Activated CD4-positive, alpha-beta T cell treated with anti-CD3 and anti-CD28 coated beads, Interleukin-2, amount 50 U/mL, for 16 hours (primary cell): Measurements from ENCODE around the gene TUBB.

Experiments
- DNase-seq: peaks from one replicate; pipeline ENCODE4 v3.0.0-alpha.2; 2020

Gene TUBB

GRCh38 chr6:30719791-30720737 is at the start of gene TUBB:
Gene TUBB (plus strand): TSS chr6:30720352. CDS start chr6:30720507, 155 bp downstream.
- DNase-seq = peak; percentile 98

DNA sequence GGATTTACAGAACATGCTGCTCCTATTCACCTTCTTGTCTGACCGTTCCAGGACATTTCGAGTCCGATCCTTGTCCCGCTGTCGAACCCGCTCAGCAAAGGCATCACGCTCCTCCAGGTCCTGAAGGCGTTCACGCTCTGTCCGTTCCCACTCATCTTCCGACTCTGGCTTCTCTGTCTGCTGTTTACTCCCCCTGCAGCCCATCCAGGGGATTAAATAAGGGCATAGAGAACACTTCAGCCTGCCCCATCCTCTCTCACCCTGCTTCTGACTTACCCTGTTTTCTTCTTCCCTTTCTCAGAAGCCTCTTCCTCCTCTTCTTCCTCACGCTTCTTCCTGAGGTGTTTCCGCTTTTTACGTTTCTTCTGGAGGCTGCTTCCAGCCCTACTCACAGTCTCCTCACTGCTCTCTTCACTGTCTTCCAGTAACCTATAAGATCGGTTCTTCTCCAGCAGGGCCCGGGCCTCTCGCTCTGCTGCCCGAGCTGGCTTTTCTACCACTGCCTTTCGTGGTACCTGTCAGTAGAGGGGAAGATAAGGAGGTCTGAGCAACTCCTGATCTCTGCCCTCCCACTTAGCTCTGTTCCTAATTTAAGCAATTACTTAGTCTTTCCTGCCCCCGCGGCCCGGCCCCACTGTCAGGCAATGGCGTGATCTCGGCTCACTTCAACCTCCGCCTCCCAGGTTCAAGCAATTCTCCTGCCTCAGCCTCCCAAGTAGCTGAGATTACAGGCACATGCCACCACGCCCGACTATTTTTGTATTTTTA is 49.2 kb upstream of the TUBB start:
- DNase-seq = no peak

DNA sequence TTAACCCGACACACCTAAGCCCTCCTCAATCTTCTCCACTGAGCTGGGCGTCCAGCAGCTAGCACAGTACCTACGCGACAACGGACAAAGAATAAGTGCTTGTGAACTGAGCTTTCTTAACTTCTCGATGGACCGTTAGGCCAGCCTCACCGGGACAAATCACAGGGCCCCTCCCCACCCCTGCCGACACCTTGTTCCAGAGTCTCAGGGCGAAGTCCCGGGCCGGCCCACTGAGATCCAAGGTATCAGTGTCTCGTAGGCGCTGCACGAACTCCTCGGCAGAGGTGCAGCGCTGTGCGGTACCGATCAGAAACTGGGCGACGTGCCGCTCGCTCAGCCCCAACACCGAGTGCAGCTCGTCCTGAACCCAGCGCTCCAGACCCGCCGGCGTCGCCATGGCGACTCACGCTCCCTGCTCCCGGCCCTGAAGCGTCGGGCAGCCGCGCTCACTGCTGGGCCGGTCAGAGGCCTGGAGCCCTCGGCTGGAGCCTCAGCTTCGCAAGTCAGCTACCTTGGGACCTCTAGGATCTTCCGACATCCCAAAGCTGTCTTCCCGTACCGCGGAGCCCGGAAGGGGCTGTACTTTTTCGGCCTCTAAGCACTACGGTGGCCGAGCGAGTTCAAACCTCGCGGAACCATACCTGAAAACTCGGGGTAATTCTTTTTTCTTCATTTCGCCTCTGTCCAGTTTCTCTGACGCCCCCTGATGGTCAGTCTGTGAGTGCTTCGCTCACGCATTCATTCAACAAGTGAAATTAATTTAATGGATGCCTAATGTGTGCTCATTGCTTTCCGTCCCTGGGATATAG is 47.5 kb upstream of the TUBB start, which contains the start of gene DHX16:
Gene DHX16 (minus strand): TSS at position 562 of the 809 bp plus-strand sequence. CDS start 165 bp downstream, at position 397.
- DNase-seq = peak; percentile 96

DNA sequence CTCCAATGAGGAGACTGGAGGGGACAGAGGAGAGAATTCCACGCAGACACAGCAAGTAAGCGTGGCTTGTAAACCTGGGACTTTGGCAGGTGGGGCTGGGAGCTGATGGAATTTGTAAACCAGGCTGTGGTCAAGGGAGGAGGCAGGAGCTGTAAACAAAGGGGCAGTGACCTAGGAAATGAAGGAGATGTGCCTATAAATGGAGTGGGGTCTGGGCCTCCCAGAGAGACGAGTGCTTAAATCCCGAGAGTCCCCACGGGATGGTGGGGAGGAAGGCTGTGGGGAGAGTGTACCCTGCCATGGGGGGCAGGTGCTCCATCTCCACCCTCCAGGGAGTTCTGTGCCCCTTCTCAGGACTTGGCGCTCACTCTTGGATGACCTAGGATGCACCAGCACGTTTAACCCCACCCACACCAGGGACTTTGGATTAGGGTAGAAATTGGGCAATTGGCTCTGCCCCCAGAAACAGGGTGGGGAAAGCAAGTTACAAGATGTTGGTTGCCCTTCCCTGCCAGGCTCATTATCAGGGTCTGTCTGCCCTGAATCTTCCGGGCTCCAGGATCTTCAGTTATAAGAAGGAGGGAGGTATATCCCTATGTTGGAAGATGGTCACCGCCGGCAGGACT is 43.4 kb upstream of the TUBB start:
- DNase-seq = no peak

GRCh38 chr6:30678964-30679726 is 41.0 kb upstream of the TUBB start:
- peak; percentile 94 for DNase-seq

DNA sequence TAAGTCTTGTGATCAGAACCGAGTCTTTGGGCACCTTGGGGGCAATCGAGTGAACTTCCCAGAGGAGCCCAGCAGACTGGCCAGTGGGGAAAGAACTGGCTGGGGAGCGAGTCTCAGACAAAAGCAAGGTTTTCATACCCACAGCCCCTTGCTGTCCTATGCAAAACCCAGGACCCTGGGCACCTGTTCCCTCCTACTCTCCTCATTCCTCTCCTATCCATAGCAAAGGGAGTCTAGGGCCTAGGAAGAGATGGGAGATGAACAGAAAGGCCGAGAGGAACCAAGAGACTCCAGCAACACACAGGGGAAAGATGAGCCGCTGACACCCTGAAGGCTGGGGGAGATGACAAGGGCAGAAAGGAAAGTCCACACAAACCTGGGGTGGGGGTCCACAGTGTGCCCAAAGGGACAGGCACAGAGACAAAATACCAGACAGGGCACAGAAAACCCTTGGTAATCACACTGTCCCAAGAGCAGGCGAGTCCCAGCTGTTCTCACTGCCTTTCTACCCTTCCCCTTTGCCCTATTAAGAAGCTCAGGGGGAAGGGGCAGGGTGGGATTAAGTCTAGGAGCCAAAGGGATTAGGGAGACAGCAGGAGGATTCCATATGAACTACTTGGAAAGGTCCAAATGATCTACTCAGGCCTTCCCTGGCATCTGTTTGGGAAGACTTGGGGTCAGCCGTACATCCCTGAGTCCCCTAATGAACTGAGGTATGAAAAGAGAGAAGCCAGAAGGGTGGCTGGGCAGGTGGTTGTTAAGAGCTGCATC is 40.2 kb upstream of the TUBB start:
- no peak for DNase-seq

DNA sequence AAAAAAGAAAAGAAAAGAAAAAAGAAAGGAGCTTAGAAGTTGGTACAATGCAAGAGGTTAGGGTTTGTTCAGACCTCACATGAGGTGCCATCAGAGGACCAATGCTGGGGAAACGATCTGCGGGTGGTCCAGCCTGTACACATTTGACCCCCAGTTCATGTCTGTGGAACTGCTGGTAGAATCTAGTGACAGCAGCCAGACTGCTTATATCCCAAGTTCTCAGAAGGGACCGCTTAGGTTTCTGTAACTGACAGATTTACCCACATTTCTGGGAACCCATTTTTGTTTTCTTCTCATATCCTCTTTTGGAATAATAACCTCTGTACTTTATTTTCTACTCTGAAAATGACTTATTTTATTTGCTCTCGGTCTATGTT is 38.4 kb upstream of the TUBB start:
- no peak for DNase-seq

- peak; percentile 95 for DNase-seq
Observed at GRCh38 chr6:30682143-30683117, 37.7 kb upstream of the TUBB start.

GRCh38 chr6:30683183-30683979 is 36.8 kb upstream of the TUBB start:
- DNase-seq = no peak

- DNase-seq = no peak
Observed at GRCh38 chr6:30683980-30684338, 36.2 kb upstream of the TUBB start.

DNA sequence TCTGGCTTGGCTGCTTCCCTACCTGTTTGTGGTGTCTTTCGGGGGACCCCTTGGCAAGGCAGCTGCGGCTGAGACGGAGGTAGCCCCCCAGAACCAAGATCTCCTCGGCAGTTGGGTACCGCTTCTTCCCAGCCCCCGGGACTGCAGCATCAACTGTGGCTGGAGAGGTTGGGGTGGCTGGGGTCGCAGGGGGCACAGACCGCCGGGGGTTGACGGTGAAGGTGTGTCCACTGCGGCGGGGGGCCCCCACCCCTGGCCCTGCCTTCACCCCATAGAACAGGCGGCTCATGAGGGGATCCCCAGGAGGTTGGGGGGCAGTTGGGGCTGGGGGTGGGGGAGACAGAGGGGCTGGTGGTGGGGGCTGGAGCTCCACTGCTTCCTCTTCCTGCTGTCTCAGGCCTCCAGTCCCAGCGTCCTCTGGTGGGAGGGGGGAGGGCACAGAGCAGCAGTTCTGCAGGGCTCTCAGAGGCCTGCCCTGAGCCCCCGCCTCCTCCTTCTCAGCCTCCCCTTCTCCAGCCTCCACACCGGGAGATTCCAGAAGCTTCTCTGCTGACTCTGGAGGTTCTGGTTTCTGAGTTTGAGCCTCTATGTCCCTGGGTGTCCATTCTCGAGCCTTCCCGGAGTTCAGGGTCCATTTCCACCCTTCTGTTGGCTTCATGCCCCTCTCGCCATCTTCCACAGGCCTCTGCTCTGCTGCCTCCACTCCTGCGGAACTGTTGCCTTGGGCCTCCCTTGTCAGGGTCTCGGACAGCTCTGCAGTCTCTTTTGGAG is 35.6 kb upstream of the TUBB start:
- peak; percentile 75 for DNase-seq

- peak; percentile 41 for DNase-seq
Observed at GRCh38 chr6:30685157-30686008, 34.8 kb upstream of the TUBB start.

DNA sequence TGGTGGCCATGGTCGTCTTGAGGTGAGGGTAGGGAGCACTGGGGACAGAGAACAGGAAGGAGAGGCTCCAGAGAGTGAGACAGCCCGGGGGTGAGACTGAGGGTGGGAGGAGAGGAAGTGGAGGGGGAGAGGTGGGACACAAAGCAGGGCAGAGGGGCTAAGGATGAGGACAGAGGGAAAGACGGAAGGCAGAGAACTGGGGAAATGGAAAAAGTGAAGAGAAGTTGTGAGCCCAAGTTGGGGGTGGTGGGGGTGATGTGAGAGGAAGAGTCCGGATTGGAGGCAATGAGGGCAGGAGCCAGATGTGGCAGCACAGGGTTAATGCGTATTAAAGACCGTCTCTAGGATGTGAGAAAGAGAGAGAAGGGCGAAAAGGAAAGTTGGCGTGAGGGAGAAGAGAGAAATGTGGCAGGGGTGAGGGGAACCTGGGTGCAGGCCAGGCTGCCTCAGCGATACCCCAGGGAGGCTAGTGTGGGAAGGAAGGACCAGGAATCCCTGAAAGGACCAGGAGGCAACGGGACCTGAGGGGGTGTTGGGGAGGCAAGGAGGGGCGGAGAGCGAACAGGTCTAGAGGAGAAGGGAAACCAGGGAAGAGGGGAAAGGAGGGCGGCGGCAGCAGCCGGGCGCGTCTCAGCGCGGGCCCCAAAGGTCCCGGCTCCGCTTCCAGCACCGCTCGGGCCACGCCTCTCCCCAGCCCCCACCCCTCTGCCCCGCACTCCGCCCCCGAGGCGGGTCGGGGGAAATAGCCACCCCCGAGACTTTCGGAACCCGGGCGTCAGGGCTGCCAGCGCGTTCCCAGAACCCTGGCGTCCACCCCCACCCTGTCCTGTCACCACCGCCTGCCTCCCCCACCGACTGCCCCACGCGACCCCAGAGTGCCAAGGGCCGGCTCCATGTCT is 33.9 kb upstream of the TUBB start, which contains the start of gene PPP1R18:
Gene PPP1R18 (minus strand): TSS at position 637 of the 899 bp plus-strand sequence. CDS start 627 bp downstream, at position 10.
- DNase-seq = peak; percentile 78

DNA sequence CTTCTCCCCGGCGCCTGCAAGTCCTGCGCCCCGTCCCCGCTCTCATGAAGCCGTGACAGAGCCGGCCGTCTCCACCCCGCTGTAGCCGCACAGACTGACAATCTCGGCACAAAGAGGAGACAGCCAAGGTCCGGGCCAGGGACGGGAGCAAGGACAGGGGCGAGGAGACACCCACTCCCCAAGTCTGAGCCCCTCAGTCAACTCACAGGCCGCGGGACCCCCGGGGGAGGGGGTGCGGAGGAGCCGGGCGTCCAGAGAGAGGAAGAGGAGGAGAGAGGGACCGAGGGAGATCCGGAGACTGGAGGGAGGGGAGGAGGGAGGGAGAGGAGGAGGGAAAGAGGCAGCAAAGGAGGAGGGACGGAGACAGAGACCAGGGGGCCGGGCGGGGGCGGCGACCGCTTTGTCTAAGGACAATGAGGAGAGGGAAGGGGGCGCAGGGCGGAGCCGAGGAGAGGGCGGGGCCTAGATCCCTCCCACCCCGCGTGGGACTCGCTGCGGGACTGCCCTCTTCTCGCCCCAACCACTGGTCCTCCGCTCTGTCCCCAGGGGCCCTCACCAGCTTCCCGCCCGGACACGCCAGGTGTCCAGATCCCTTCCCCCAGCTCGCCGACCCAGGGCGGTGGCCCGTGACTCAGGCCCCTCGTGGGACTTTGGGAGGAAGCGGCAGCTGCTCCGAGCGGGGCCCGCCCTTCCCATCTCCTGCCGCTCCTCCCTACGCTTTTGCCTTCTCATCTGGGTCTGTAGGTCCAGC is 33.1 kb upstream of the TUBB start:
- peak; percentile 89 for DNase-seq
